ENCODE data around the gene AAK1.

- TF ChIP-seq, protein P1, sequence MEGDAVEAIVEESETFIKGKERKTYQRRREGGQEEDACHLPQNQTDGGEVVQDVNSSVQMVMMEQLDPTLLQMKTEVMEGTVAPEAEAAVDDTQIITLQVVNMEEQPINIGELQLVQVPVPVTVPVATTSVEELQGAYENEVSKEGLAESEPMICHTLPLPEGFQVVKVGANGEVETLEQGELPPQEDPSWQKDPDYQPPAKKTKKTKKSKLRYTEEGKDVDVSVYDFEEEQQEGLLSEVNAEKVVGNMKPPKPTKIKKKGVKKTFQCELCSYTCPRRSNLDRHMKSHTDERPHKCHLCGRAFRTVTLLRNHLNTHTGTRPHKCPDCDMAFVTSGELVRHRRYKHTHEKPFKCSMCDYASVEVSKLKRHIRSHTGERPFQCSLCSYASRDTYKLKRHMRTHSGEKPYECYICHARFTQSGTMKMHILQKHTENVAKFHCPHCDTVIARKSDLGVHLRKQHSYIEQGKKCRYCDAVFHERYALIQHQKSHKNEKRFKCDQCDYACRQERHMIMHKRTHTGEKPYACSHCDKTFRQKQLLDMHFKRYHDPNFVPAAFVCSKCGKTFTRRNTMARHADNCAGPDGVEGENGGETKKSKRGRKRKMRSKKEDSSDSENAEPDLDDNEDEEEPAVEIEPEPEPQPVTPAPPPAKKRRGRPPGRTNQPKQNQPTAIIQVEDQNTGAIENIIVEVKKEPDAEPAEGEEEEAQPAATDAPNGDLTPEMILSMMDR (optimal IDR thresholded peaks at IDR 0.05 in 1 of 3, IDR thresholded peaks at IDR 0.05 in 1 of 3, conservative IDR thresholded peaks at IDR 0.05 in 1 of 3; ENCODE audit: extremely low read depth in 1 of 3, insufficient read depth in 2 of 3, low read length in 3 of 3): no peak
- no peak for TF ChIP-seq EZH2 (IDR thresholded peaks at IDR 0.05; ENCODE audit: low read length)
Observed at GRCh38 chr2:69683170-69683971, 39.8 kb upstream of the AAK1 start.

All from keratinocyte (primary cell).